Erythroblast (primary cell): ENCODE data around the gene RANBP1.

ENCODE experiments used
- GATA1 ChIP-seq: IDR thresholded peaks from 2 replicates; pipeline ENCODE4 v1.6.1; 2011; ENCODE audit warnings: low read depth, mild to moderate bottlenecking, control low read depth, low read length, moderate library complexity
- POLR2A ChIP-seq: IDR thresholded peaks from 2 replicates; pipeline ENCODE4 v1.6.1; 2011; ENCODE audit warnings: mild to moderate bottlenecking, low read length

- TF ChIP-seq GATA1 = no peak
- TF ChIP-seq POLR2A = no peak
Observed at GRCh38 chr22:20121856-20122415, 6.0 kb downstream of the RANBP1 start.
